HepG2 (cell line): ENCODE data around the gene SPAAR.

Experiments
- ATF1 ChIP-seq: IDR thresholded peaks from 2 replicates; pipeline ENCODE4 v1.6.1; 2016; ENCODE audit warnings: mild to moderate bottlenecking, control low read depth
- BCL3 ChIP-seq: sonication (generic); formaldehyde crosslinking; IDR thresholded peaks from 2 replicates; pipeline ENCODE4 v1.5.1; 2020; ENCODE audit warnings: mild to moderate bottlenecking, missing genetic modification reagents, moderate library complexity
- CBX5 ChIP-seq: sonication (generic); formaldehyde crosslinking; IDR thresholded peaks from 2 replicates; pipeline ENCODE4 v1.4.0; 2020; ENCODE audit warnings: missing genetic modification reagents, borderline replicate concordance
- CHD2 ChIP-seq: IDR thresholded peaks from 2 replicates; pipeline ENCODE4 v1.6.1; 2011; ENCODE audit warnings: low read depth, low read length, improper control_type of control experiment
- CTCF ChIP-seq: sonication (generic); formaldehyde crosslinking; IDR thresholded peaks from 2 replicates; pipeline ENCODE4 v1.5.0; 2020; ENCODE audit warnings: mild to moderate bottlenecking, missing genetic modification reagents, moderate library complexity
- EZH2 ChIP-seq: conservative IDR thresholded peaks from 2 replicates; pipeline ENCODE4 v1.6.1; 2012; ENCODE audit warnings: mild to moderate bottlenecking, low read depth, low read length, moderate library complexity
- JUND ChIP-seq: sonication (generic); formaldehyde crosslinking; IDR thresholded peaks from 2 replicates; pipeline ENCODE4 v1.8.0; 2022; ENCODE audit warnings: mild to moderate bottlenecking, missing genetic modification reagents
- POLR2A ChIP-seq, 2 experiments: IDR thresholded peaks; 2 replicates each; pipeline ENCODE4 v1.6.1; 2011; ENCODE audit warnings: low read depth in 2 of 2, low read length in 2 of 2, mild to moderate bottlenecking in 1 of 2, moderate library complexity in 1 of 2; ENCODE audit not compliant: insufficient read depth in 1 of 2
- THRA ChIP-seq: sonication (generic); formaldehyde crosslinking; IDR thresholded peaks from 2 replicates; pipeline ENCODE4 v1.4.0; 2020; ENCODE audit warnings: missing genetic modification reagents, borderline replicate concordance
- ZNF318 ChIP-seq: sonication (generic); formaldehyde crosslinking; IDR thresholded peaks from 2 replicates; pipeline ENCODE4 v1.4.0; 2020; ENCODE audit warnings: mild to moderate bottlenecking, missing genetic modification reagents
- ZNF550 ChIP-seq: sonication (generic); formaldehyde crosslinking; IDR thresholded peaks from 2 replicates; pipeline ENCODE4 v1.4.0; 2020; ENCODE audit warnings: mild to moderate bottlenecking, missing genetic modification reagents, borderline replicate concordance
- ZNF773 ChIP-seq: sonication (generic); formaldehyde crosslinking; IDR thresholded peaks from 2 replicates; pipeline ENCODE4 v1.4.0; 2020; ENCODE audit warnings: missing genetic modification reagents, borderline replicate concordance

- TF ChIP-seq JUND (no peak), POLR2A (IDR thresholded peaks at IDR 0.05; ENCODE audit: insufficient read depth in 1 of 2, low read depth in 2 of 2, low read length in 2 of 2) (no peak), ATF1 (CRISPR knock-in tag) (no peak), THRA (CRISPR knock-in tag) (no peak), EZH2 (no peak), BCL3 (CRISPR knock-in tag) (no peak), CTCF (CRISPR knock-in tag) (no peak), ZNF550 (CRISPR knock-in tag) (no peak), ZNF318 (CRISPR knock-in tag) (no peak), ZNF773 (CRISPR knock-in tag) (no peak), CBX5 (CRISPR knock-in tag) (no peak), CHD2 (no peak)
Observed at GRCh38 chr9:35863583-35863982, 45.7 kb upstream of the SPAAR start.
